RWPE2 (cell line): ENCODE measurements around the gene BRI3.

ENCODE experiments used
- ATAC-seq: fragments of 200-7000 bp; cut with Tn5 transposase; 3 replicates; pipeline ENCODE4 v1.9.1; 2021; ENCODE audit warnings: low read depth
- DNase-seq: peaks from one replicate; pipeline ENCODE4 v3.0.0-alpha.2; 2020; ENCODE audit warnings: low spot score
- H3K27ac ChIP-seq: fragments of 450-650 bp; 2 replicates; pipeline ENCODE4 v1.5.1; 2017; ENCODE audit warnings: mild to moderate bottlenecking; ENCODE audit not compliant: poor library complexity, severe bottlenecking
- H3K27me3 ChIP-seq: fragments of 250-450 bp; sonication (Bioruptor Pico); 2 replicates; pipeline ENCODE4 v1.5.1; 2021; ENCODE audit warnings: mild to moderate bottlenecking, moderate library complexity; ENCODE audit not compliant: insufficient read depth, poor library complexity, severe bottlenecking
- H3K36me3 ChIP-seq: fragments of 250-450 bp; sonication (Bioruptor Pico); 2 replicates; pipeline ENCODE4 v1.5.1; 2020; ENCODE audit warnings: low read depth, mild to moderate bottlenecking, moderate library complexity
- H3K4me1 ChIP-seq: fragments of 250-450 bp; sonication (Bioruptor Pico); 2 replicates; pipeline ENCODE4 v1.5.1; 2021; ENCODE audit warnings: mild to moderate bottlenecking, moderate library complexity; ENCODE audit not compliant: insufficient read depth, poor library complexity, severe bottlenecking
- H3K4me3 ChIP-seq: fragments of 250-450 bp; sonication (Bioruptor Pico); 2 replicates; pipeline ENCODE4 v1.5.1; 2021; ENCODE audit warnings: mild to moderate bottlenecking, moderate library complexity; ENCODE audit not compliant: severe bottlenecking
- H3K9me3 ChIP-seq: fragments of 250-450 bp; sonication (Bioruptor Pico); 2 replicates; pipeline ENCODE4 v1.5.1; 2021; ENCODE audit warnings: mild to moderate bottlenecking, moderate library complexity; ENCODE audit not compliant: severe bottlenecking
- TF ChIP-seq, protein P1 (sequence below): fragments of 450-650 bp; IDR thresholded peaks from one replicate; pipeline ENCODE4 v1.5.1; 2017; ENCODE audit warnings: mild to moderate bottlenecking, moderate library complexity; ENCODE audit not compliant: poor library complexity, severe bottlenecking

Gene BRI3, protein sequence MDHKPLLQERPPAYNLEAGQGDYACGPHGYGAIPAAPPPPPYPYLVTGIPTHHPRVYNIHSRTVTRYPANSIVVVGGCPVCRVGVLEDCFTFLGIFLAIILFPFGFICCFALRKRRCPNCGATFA

GRCh38 chr7:98280791-98281756, at the start of gene BRI3:
Gene BRI3, plus strand, starts transcription at chr7:98281686. Its CDS starts 110 bp downstream, at chr7:98281796.
- H3K9me3 ChIP-seq = no peaks in the 10 kb centered on the region
- peaks cover 19% of the 10 kb centered on the region for H3K4me1 ChIP-seq
- H3K4me3 ChIP-seq = peak within 1 kb of the TSS; percentile 87
- TF ChIP-seq, protein P1, sequence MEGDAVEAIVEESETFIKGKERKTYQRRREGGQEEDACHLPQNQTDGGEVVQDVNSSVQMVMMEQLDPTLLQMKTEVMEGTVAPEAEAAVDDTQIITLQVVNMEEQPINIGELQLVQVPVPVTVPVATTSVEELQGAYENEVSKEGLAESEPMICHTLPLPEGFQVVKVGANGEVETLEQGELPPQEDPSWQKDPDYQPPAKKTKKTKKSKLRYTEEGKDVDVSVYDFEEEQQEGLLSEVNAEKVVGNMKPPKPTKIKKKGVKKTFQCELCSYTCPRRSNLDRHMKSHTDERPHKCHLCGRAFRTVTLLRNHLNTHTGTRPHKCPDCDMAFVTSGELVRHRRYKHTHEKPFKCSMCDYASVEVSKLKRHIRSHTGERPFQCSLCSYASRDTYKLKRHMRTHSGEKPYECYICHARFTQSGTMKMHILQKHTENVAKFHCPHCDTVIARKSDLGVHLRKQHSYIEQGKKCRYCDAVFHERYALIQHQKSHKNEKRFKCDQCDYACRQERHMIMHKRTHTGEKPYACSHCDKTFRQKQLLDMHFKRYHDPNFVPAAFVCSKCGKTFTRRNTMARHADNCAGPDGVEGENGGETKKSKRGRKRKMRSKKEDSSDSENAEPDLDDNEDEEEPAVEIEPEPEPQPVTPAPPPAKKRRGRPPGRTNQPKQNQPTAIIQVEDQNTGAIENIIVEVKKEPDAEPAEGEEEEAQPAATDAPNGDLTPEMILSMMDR = no peak
- H3K27ac ChIP-seq = peak within 1 kb of the TSS; percentile 91
- DNase-seq = peak; percentile 85
- no peaks in the 10 kb centered on the region for H3K27me3 ChIP-seq
- peaks cover 9% of the 10 kb centered on the region; the same call in 1 of the 2 replicates for H3K36me3 ChIP-seq
- peak; percentile 55 for ATAC-seq

DNA sequence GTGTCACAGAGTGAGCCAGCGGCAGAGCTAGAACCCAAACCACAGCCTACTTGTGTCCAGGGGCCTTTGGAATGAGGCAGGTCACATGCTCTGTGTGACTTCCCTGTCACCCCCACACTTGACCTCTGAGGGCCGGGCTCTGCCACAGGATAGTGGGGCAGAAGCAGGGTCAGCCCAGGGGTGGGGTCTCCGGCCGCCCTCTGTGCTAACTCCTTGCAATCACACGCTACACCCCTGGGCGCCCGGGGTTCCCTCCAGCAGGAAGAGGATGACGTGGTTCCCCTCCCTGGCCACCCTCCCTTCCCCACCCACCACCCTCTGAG, 49.3 kb upstream of the BRI3 start:
- Histone ChIP-seq H3K27me3 (no peaks in the 10 kb centered on the region), H3K4me3 (no peak overlapping the region), H3K9me3 (no peaks in the 10 kb centered on the region), H3K36me3 (no peaks in the 10 kb centered on the region), H3K4me1 (no peaks in the 10 kb centered on the region), H3K27ac (no peak overlapping the region)
- DNase-seq = no peak
- TF ChIP-seq, protein P1 = no peak
- no peak for ATAC-seq

GRCh38 chr7:98232799-98233198, 48.7 kb upstream of the BRI3 start:
- DNase-seq = no peak
- TF ChIP-seq, protein P1 = no peak
- no peaks in the 10 kb centered on the region for H3K4me1 ChIP-seq
- no peaks in the 10 kb centered on the region for H3K36me3 ChIP-seq
- no peaks in the 10 kb centered on the region for H3K9me3 ChIP-seq
- H3K27me3 ChIP-seq = no peaks in the 10 kb centered on the region
- ATAC-seq = no peak
- H3K4me3 ChIP-seq = no peak overlapping the region
- H3K27ac ChIP-seq = no peak overlapping the region

GRCh38 chr7:98233219-98234070, 48.0 kb upstream of the BRI3 start:
- no peaks in the 10 kb centered on the region for H3K36me3 ChIP-seq
- DNase-seq = no peak
- no peaks in the 10 kb centered on the region for H3K27me3 ChIP-seq
- TF ChIP-seq, protein P1 = no peak
- ATAC-seq = no peak
- H3K27ac ChIP-seq = no peak overlapping the region
- H3K4me1 ChIP-seq = no peaks in the 10 kb centered on the region
- H3K4me3 ChIP-seq = no peak overlapping the region
- H3K9me3 ChIP-seq = no peaks in the 10 kb centered on the region
